Right lobe of liver (tissue), 6 donors: ENCODE data around the gene LIN7C. TPM values are rescaled to one million over a fixed set of nuclear protein-coding genes. Genes with fewer than 3 reads are reported as not detected.
A peak's percentile ranks its signal among the peaks of the same experiment; 100 is the strongest.

Experiments
- ATAC-seq, 4 donors: fragments of 200-7000 bp; cut with Tn5 transposase; one replicate each; pipeline ENCODE4 v1.9.1; 2020; ENCODE audit warnings: mild to moderate bottlenecking in 4 of 4, moderate library complexity in 4 of 4
- DNase-seq, 3 donors: peaks; one replicate each; pipeline ENCODE4 v3.0.0-alpha.2; 2020
- H3K27ac ChIP-seq, 3 donors: fragments of 200-600 bp; one replicate each; pipeline ENCODE4 v1.8.0; 2022
- H3K27me3 ChIP-seq, 2 donors: fragments of 200-600 bp; one replicate each; pipeline ENCODE4 v1.8.0; 2022
- H3K36me3 ChIP-seq, 4 donors: fragments of 200-600 bp; sonication (generic) in 1 of 4; one replicate each; pipeline versions ENCODE4 v1.5.1 to v1.8.0; 2017 to 2022; ENCODE audit warnings: control low read depth in 1 of 4
- H3K4me1 ChIP-seq, 4 donors: fragments of 200-600 bp; sonication (generic) in 1 of 4; one replicate each; pipeline versions ENCODE4 v1.5.1 to v1.8.0; 2017 to 2022; ENCODE audit warnings: control low read depth in 1 of 4
- H3K4me3 ChIP-seq, 3 donors: fragments of 200-600 bp; one replicate each; pipeline ENCODE4 v1.8.0; 2022
- H3K9me3 ChIP-seq, 4 donors: fragments of 200-600 bp; sonication (generic) in 1 of 4; one replicate each; pipeline versions ENCODE4 v1.5.1 to v1.8.0; 2017 to 2022; ENCODE audit warnings: control low read depth in 1 of 4
- POLR2A ChIP-seq: fragments of 450-650 bp; IDR thresholded peaks from one replicate; pipeline ENCODE4 v1.6.1; 2017; ENCODE audit warnings: antibody characterized with exemption, mild to moderate bottlenecking
- WGBS: methylation state at CpG from one replicate; pipeline ENCODE4 v1.1.6; 2018; ENCODE audit warnings: low coverage, low lambda C conversion rate; ENCODE audit not compliant: insufficient coverage; ENCODE audit errors: missing lambda C conversion rate; 5-methylcytosine and 5-hydroxymethylcytosine counted together
- intact Hi-C, 2 donors: fragments of 100-400 bp; cut with DNase I; formaldehyde crosslinking; loops; one replicate each; pipeline versions ENCODE4 v1.11.2 to v1.14.1; 2022
- total RNA-seq, 6 experiments: library from RNA; depleted of rRNA in 2 of 6; stranded (reverse); fragments of >200 nt in 2 of 6; fragmentation: NEBNext Ultra II Directional in 3 of 6; extraction: Animal tissue kit (Norgen Biotek cat#: 25700) in 3 of 6; gene quantifications; one replicate each; pipeline versions ENCODE4 v1.1.0 to v1.2.4, GENCODE V29; 2016 to 2023
- TF ChIP-seq, protein P1 (sequence below), 4 donors: fragments of 200-600 bp in 3 of 4; fragments of 450-650 bp in 1 of 4; IDR thresholded peaks; one replicate each; pipeline versions ENCODE4 v1.5.1 to v1.8.0; 2016 to 2022; ENCODE audit warnings: antibody characterized with exemption in 4 of 4, mild to moderate bottlenecking in 2 of 4
- donor health status: DM: no; HTN: yes; CAD: no.
- donor health status: DM: no; HTN: no; CAD: no.
- donor health status: DM: no; HTN: no; CAD: no.
- donor health status: DM: no; HTN: yes; CAD: no.
- donor health status: DM: no; HTN: yes; CAD: no.

LIN7C gene
- total RNA-seq, 6 experiments from 2014 or later, result 22.6 to 33.2 (median 27.1) TPM

- no peak for TF ChIP-seq POLR2A
- TF ChIP-seq, protein P1, sequence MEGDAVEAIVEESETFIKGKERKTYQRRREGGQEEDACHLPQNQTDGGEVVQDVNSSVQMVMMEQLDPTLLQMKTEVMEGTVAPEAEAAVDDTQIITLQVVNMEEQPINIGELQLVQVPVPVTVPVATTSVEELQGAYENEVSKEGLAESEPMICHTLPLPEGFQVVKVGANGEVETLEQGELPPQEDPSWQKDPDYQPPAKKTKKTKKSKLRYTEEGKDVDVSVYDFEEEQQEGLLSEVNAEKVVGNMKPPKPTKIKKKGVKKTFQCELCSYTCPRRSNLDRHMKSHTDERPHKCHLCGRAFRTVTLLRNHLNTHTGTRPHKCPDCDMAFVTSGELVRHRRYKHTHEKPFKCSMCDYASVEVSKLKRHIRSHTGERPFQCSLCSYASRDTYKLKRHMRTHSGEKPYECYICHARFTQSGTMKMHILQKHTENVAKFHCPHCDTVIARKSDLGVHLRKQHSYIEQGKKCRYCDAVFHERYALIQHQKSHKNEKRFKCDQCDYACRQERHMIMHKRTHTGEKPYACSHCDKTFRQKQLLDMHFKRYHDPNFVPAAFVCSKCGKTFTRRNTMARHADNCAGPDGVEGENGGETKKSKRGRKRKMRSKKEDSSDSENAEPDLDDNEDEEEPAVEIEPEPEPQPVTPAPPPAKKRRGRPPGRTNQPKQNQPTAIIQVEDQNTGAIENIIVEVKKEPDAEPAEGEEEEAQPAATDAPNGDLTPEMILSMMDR (IDR thresholded peaks at IDR 0.05), result peak; percentile 44 to 60 (median 50)
- Histone ChIP-seq H3K9me3 (no peaks in the 10 kb centered on the region), H3K27ac (peak overlapping the region in 1 of 3 donors; percentile 62), H3K27me3 (no peaks in the 10 kb centered on the region), H3K4me1 (peaks cover 0 to 22% (median 4%) of the 10 kb centered on the region in 4 donors), H3K4me3 (no peak overlapping the region), H3K36me3 (peaks cover 0 to 45% (median 15%) of the 10 kb centered on the region in 4 donors)
- intact Hi-C loops, result no loop called here
- ATAC-seq (peak; percentile 59 to 75 (median 65)), DNase-seq (no peak)
Measured at GRCh38 chr11:27497284-27497866, 9.2 kb downstream of the LIN7C start.

GRCh38 chr11:27496461-27496860 is 10.1 kb downstream of the LIN7C start:
- Histone ChIP-seq H3K36me3 (peaks cover 0 to 48% (median 15%) of the 10 kb centered on the region in 4 donors), H3K4me1 (peaks cover 0 to 22% (median 4%) of the 10 kb centered on the region in 4 donors), H3K9me3 (no peaks in the 10 kb centered on the region), H3K4me3 (no peak overlapping the region), H3K27ac (peak overlapping the region; percentile 1 to 62 (median 18)), H3K27me3 (no peaks in the 10 kb centered on the region)
- 17% methylated on average over 1 of the region's 1 CpG for WGBS
- DNase-seq (no peak), ATAC-seq (peak in 3 of 4 donors; percentile 50 to 69 (median 61))
- TF ChIP-seq, protein P1 (IDR thresholded peaks at IDR 0.05), result no peak
- TF ChIP-seq POLR2A, result no peak
- intact Hi-C loops, result no loop called here

DNA sequence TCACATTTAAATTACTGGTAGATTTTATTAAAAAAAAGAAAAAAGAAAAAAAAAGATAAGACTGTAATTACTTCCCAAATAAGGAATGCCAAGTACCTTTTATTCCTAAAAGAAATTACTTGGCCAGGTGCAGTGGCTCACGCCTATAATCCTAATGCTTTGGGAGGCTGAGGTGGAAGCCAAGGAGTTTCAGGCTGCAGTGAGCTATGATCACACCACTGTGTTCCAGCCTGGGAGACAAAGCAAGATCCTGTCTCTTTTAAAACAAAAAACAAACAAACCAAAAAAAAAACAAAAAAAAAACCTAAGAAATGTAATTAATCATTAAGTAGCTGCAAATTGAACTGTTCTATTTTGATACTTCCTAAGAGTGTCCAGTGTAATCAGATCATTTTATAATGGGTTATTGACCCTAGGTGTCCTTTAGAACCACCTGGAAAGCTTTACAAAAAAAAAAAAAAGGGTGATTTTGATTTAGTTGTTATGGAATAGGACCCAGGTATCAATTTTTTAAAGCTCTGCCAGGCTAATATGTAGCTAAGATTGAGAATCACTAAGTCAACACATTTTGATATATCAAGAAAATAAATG is 10.8 kb downstream of the LIN7C start:
- H3K27ac ChIP-seq, result peak overlapping the region; percentile 1 to 62 (median 18)
- H3K9me3 ChIP-seq, result no peaks in the 10 kb centered on the region
- H3K36me3 ChIP-seq, result peaks cover 0 to 48% (median 14%) of the 10 kb centered on the region in 4 donors
- H3K4me1 ChIP-seq, result peaks cover 0 to 22% (median 4%) of the 10 kb centered on the region in 4 donors
- peak; percentile 62 to 73 (median 67) for ATAC-seq
- DNase-seq, result no peak
- TF ChIP-seq, protein P1 (IDR thresholded peaks at IDR 0.05), result no peak
- no peak for TF ChIP-seq POLR2A
- no peaks in the 10 kb centered on the region for H3K27me3 ChIP-seq
- intact Hi-C loops, result no loop called here
- no peak overlapping the region for H3K4me3 ChIP-seq
- 25% methylated on average over 1 of the region's 1 CpG for WGBS

- no peaks in the 10 kb centered on the region for H3K27me3 ChIP-seq
- no peaks in the 10 kb centered on the region for H3K9me3 ChIP-seq
- H3K4me3 ChIP-seq, result no peak overlapping the region
- peak overlapping the region in 2 of 3 donors; percentile 38 to 45 for H3K27ac ChIP-seq
- TF ChIP-seq POLR2A, result no peak
- TF ChIP-seq, protein P1 (IDR thresholded peaks at IDR 0.05), result no peak
- peaks cover 0 to 16% (median 3%) of the 10 kb centered on the region in 4 donors for H3K36me3 ChIP-seq
- peaks cover 0 to 9% (median 0%) of the 10 kb centered on the region in 4 donors for H3K4me1 ChIP-seq
- DNase-seq, result peak in 1 of 3 donors; percentile 67
- intact Hi-C loops, result loop anchor here in 1 of 2 donors (10.0 kb wide), 1 partner anchor 304 kb away; no protein-coding TSS in a partner anchor
- 26% methylated on average over 3 of the region's 5 CpGs for WGBS
- peak; percentile 63 to 82 (median 78) for ATAC-seq
Measured at GRCh38 chr11:27489092-27489491, 17.5 kb downstream of the LIN7C start.
